Hepatic stellate cell (primary cell): ENCODE measurements around the gene OR5K3.
"Not testable (repeated sequence)": the region's sequence is repeated elsewhere in the genome, so short reads cannot be mapped to it uniquely, and the experiment has no call there.

Experiments used
- DNase-seq: peaks from one replicate; pipeline ENCODE4 v3.0.0; 2011; ENCODE audit warnings: low spot score

OR5K3 gene, protein sequence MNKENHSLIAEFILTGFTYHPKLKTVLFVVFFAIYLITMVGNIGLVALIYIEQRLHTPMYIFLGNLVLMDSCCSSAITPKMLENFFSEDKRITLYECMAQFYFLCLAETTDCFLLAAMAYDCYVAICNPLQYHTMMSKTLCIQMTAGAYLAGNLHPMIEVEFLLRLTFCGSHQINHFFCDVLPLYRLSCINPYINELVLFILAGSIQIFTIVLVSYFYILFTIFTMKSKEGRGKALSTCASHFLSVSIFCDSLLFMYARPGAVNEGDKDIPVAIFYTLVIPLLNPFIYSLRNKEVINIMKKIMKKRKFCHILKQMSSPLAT

DNA sequence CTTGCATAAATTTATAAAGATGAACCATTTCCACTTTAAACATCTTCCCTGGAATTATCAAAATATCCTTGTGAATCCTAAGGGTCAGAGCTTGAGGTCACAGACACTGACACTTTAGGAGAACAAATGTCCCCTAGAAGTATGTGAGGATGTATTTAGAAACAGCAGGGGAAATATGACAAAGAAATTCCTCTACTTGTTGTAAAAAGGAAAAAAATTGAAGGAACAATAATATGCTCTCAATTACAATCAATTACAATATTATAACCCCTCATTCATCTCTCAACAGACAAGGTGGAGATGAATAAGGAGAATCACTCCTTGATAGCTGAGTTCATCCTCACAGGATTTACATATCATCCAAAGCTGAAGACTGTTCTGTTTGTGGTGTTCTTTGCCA, at the start of gene OR5K3:
OR5K3 (plus strand) TSS at position 301 of the 400 bp plus-strand sequence; CDS start at position 301, 0 bp downstream.
- DNase-seq = no peak

DNA sequence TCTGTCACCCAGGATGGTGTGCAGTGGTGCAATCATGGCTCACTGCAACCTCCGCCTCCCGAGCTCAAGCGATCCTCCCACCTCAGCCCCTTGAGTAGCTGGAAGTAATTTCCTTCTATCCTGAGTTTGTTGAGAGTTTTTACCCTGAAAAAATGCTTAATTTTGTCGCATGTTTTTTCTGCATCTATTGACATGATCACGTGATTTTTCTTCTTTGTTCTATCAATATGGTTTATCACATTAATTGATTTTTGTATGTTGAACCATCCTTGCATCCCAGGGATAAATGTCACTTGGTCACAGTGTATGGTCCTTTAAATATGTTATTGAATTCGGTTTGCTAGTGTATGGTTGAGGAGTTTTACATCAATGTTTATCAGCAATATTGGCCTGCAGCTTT, 48.7 kb upstream of the OR5K3 start:
- DNase-seq = no peak

- DNase-seq = no peak
Measured at GRCh38 chr3:98343647-98344507, 46.6 kb upstream of the OR5K3 start.

GRCh38 chr3:98350082-98350481, 40.4 kb upstream of the OR5K3 start:
- DNase-seq = no peak

DNA sequence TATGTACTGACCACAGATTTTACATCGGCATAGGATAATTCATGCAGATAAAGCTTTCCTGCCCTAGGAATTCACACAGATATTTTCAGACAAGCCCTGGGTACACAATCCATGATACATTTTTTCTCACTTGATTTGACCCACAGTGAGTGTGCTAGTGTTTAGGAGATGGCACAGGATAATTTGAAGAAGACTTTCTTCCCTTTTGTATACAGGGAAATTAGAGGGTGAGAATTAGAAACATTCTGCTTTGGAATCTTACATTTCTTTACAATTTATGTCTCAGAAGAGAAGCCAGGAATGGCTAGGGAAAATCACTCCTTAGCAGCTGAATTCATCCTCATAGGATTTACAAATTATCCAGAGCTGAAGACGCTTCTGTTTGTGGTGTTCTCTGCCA, 36.9 kb upstream of the OR5K3 start, which contains the start of gene OR5K4:
OR5K4 (plus strand) TSS at position 301 of the 400 bp plus-strand sequence; CDS start at position 301, 0 bp downstream.
- DNase-seq = no peak

DNA sequence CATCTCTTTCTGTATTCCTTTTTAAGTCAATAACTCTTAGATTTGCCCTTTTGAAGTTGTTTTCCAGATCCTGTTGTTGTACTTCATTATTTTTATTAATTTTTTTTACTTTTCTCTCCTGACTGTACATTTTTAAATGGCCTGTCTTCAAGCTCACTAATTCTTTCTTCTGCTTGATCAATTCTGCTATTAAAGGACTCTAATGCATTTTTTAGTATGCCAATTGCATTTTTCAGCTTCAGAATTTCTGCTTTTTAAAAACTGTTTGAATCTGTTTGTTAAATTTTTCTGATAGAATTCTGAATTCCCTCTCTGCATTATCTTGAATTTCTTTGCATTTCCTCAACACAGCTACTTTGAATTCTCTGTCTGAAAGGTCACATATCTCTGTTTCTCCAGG, 31.2 kb upstream of the OR5K3 start:
- DNase-seq = no peak

GRCh38 chr3:98359993-98360675, 30.3 kb upstream of the OR5K3 start:
- DNase-seq = no peak

- no peak for DNase-seq
Measured at GRCh38 chr3:98360681-98361080, 29.8 kb upstream of the OR5K3 start.

- no peak for DNase-seq
Measured at GRCh38 chr3:98361289-98361688, 29.2 kb upstream of the OR5K3 start.

- no peak for DNase-seq
Measured at GRCh38 chr3:98367464-98368246, 22.8 kb upstream of the OR5K3 start.

- no peak for DNase-seq
Measured at GRCh38 chr3:98371186-98371585, 19.3 kb upstream of the OR5K3 start.

- no peak for DNase-seq
Measured at GRCh38 chr3:98371853-98372252, 18.6 kb upstream of the OR5K3 start.

DNA sequence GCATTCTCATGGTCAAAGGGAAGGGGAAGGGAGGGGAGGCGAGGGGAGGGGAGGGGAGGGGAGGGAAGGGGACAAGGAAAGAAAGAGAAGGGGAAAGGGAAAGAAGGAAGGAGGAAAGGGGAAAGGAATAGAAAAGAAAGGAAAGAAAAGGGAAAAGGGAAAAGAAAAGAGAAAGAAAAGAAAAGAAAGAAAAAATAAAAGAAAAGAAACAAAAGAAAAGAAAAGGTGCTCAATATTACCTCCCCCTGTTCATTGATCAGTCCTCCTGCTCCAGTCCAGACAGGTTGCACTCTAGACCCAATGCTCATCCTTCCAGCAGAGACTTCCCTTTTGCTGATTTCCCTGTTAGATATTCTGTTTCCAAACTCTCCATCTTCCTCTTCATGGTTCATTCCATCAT, 18.0 kb upstream of the OR5K3 start:
- no peak for DNase-seq

DNA sequence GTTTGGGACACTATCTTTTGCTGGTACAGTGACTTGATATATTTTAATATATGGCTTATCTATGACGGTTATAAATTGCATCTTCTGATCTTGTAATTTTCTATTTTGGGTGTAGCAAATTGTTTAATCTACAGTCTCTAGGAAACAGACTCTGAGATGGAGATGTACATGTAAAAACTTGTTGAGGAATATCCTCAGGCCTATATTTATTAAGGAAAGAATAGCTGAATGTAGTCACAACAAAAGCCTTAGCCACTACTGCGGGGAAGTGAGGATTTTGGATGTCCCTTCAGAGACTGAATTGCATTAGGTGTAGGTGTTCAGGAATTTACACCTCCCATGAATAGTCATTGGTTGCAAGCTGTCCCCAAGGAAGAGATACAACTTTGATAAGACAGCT, 13.8 kb upstream of the OR5K3 start:
- no peak for DNase-seq

GRCh38 chr3:98388147-98388546, 2.3 kb upstream of the OR5K3 start:
- no peak for DNase-seq

DNA sequence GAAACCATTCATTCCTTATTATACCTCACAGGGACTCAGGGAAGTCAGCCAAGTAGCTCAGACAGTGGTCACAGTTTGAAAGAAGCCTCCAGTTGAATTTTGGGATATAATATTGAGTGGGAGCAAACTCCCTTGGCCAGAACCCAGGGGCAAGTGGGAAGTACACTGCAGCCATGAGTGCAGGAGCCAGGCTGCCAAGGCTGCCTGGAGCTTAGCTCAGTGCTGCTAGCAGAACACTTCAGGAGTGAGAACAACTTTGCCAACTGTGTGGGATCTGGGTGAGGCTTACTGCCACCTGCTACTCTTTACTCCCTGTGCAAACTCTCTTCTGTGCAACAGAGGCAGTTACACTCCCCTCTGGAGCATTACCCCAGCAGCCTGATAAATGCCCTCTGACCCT, 4.6 kb downstream of the OR5K3 start:
- no peak for DNase-seq

- DNase-seq = not testable (repeated sequence)
Measured at GRCh38 chr3:98396482-98396881, 6.0 kb downstream of the OR5K3 start.

GRCh38 chr3:98398513-98398912, 8.0 kb downstream of the OR5K3 start:
- DNase-seq = no peak

GRCh38 chr3:98402507-98402906, 12.0 kb downstream of the OR5K3 start:
- DNase-seq = no peak

GRCh38 chr3:98404010-98404409, 13.5 kb downstream of the OR5K3 start:
- no peak for DNase-seq

DNA sequence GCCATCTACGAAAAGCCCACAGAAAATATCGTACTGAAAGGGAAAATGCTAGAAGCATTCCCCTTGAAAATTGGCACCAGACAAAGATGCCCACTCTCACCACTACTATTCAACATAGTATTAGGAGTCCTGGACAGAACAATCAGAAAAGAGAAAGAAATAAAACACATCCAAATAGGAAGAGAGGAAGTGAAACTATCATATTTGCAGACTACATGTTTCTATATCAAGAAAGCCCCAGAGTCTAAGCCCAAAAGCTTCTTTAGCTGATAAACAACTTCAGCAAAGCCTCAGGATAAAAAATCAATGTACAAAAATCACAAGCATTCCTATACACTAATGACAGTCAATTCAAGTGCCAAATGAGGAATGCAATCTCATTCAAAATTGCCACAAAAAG, 15.6 kb downstream of the OR5K3 start:
- no peak for DNase-seq

DNA sequence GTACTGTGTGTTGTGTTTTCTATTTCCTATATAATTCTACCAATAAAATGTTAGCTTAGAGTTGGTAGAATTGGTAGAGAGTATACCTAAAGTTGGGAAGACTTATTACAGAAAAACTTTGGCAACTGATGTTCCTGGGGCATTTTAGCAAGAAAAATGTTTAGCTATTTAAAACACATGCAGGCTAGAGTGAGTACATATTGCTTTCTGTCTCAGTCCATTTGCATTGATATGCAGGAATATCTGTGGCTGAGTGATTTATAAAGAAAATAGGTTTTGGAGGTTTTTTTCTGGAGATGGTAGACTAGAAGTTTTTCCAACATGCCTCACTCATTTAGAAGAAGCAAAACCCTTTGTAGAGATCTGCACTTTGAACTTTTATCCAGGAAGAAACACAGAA, 42.1 kb downstream of the OR5K3 start:
- DNase-seq = no peak
